WTC11 (cell line): ENCODE results near the gene ADARB2. TPM values are rescaled to one million over a fixed set of nuclear protein-coding genes. Genes with fewer than 3 reads are reported as not detected.

Experiments used
- ATAC-seq: fragments of 200-7000 bp; cut with Tn5 transposase; 2 replicates; pipeline ENCODE4 v1.10.0; 2021; ENCODE audit warnings: mild to moderate bottlenecking, moderate library complexity
- CTCF ChIA-PET: fragments of 300-600 bp; sonication (Branson Sonifier 250); formaldehyde crosslinking; loops from one replicate; lab custom pipeline; 2021; ENCODE audit warnings: antibody characterized with exemption; lab: Charles Lee
- POLR2A ChIA-PET: fragments of 350-600 bp; sonication (Branson Sonifier 250); formaldehyde crosslinking; loops from one replicate; lab custom pipeline; 2021; ENCODE audit warnings: antibody characterized with exemption; lab: Charles Lee
- DNase-seq: peaks from one replicate; pipeline ENCODE4 v3.0.0; 2021; ENCODE audit warnings: low spot score
- H3K27ac Mint-ChIP-seq: 2 replicates; pipeline ENCODE4 v1.8.0; 2021; ENCODE audit warnings: mixed read lengths
- H3K27me3 Mint-ChIP-seq: 2 replicates; pipeline ENCODE4 v1.8.0; 2021; ENCODE audit warnings: low read depth, mild to moderate bottlenecking, moderate library complexity, mixed read lengths
- H3K36me3 Mint-ChIP-seq: 2 replicates; pipeline ENCODE4 v1.8.0; 2021; ENCODE audit warnings: mixed read lengths
- H3K4me1 Mint-ChIP-seq: 2 replicates; pipeline ENCODE4 v1.8.0; 2022; ENCODE audit warnings: mixed read lengths
- H3K4me3 Mint-ChIP-seq: 2 replicates; pipeline ENCODE4 v1.8.0; 2021; ENCODE audit warnings: mild to moderate bottlenecking, moderate library complexity, mixed read lengths
- H3K9me3 Mint-ChIP-seq: 2 replicates; pipeline ENCODE4 v1.8.0; 2021; ENCODE audit warnings: mixed read lengths
- ARID4B ChIP-seq: sonication (generic); formaldehyde crosslinking; IDR thresholded peaks from 2 replicates; pipeline ENCODE4 v1.8.0; 2023; ENCODE audit warnings: missing genetic modification reagents, mild to moderate bottlenecking, borderline replicate concordance
- ATF1 ChIP-seq: sonication (generic); formaldehyde crosslinking; IDR thresholded peaks from 2 replicates; pipeline ENCODE4 v1.8.1; 2023; ENCODE audit warnings: mild to moderate bottlenecking, moderate library complexity, missing genetic modification reagents
- ATF3 ChIP-seq: sonication (generic); formaldehyde crosslinking; conservative IDR thresholded peaks from 2 replicates; pipeline ENCODE4 v1.8.1; 2022; ENCODE audit warnings: mild to moderate bottlenecking, missing genetic modification reagents
- CREM ChIP-seq: sonication (generic); formaldehyde crosslinking; IDR thresholded peaks from 2 replicates; pipeline ENCODE4 v1.8.1; 2022; ENCODE audit warnings: mild to moderate bottlenecking, missing genetic modification reagents, moderate library complexity
- ELF4 ChIP-seq: sonication (generic); formaldehyde crosslinking; IDR thresholded peaks from 2 replicates; pipeline ENCODE4 v1.8.1; 2022; ENCODE audit warnings: low read depth, mild to moderate bottlenecking, moderate library complexity, missing genetic modification reagents
- EMX1 ChIP-seq: fragments of 250-450 bp; sonication (Bioruptor Pico); IDR thresholded peaks from 2 replicates; pipeline ENCODE4 v1.8.0; 2021; ENCODE audit warnings: mild to moderate bottlenecking
- ESRRA ChIP-seq: sonication (generic); formaldehyde crosslinking; IDR thresholded peaks from 2 replicates; pipeline ENCODE4 v1.8.1; 2022; ENCODE audit warnings: mild to moderate bottlenecking, missing genetic modification reagents, borderline replicate concordance
- FOXK1 ChIP-seq: sonication (generic); formaldehyde crosslinking; IDR thresholded peaks from 2 replicates; pipeline ENCODE4 v1.8.0; 2022; ENCODE audit warnings: mild to moderate bottlenecking, moderate library complexity, missing genetic modification reagents
- GABPB1 ChIP-seq: sonication (generic); formaldehyde crosslinking; IDR thresholded peaks from 2 replicates; pipeline ENCODE4 v1.8.1; 2023; ENCODE audit warnings: mild to moderate bottlenecking, missing genetic modification reagents
- HMGA2 ChIP-seq: fragments of 250-450 bp; sonication (Bioruptor Pico); IDR thresholded peaks from 2 replicates; pipeline ENCODE4 v1.4.0; 2021; ENCODE audit warnings: mild to moderate bottlenecking, moderate library complexity
- JUN ChIP-seq: sonication (generic); formaldehyde crosslinking; IDR thresholded peaks from 2 replicates; pipeline ENCODE4 v1.8.0; 2023; ENCODE audit warnings: mild to moderate bottlenecking, missing genetic modification reagents
- MAX ChIP-seq: sonication (generic); formaldehyde crosslinking; IDR thresholded peaks from 2 replicates; pipeline ENCODE4 v1.8.0; 2022; ENCODE audit warnings: mild to moderate bottlenecking, missing genetic modification reagents
- MLX ChIP-seq: sonication (generic); formaldehyde crosslinking; IDR thresholded peaks from 2 replicates; pipeline ENCODE4 v1.8.1; 2023; ENCODE audit warnings: mild to moderate bottlenecking, missing genetic modification reagents, moderate library complexity
- MYBL2 ChIP-seq: sonication (generic); formaldehyde crosslinking; IDR thresholded peaks from 2 replicates; pipeline ENCODE4 v1.8.1; 2023; ENCODE audit warnings: mild to moderate bottlenecking, moderate library complexity, missing genetic modification reagents
- NFE2L1 ChIP-seq: sonication (generic); formaldehyde crosslinking; IDR thresholded peaks from 2 replicates; pipeline ENCODE4 v1.8.1; 2023; ENCODE audit warnings: missing genetic modification reagents
- NFYB ChIP-seq: sonication (generic); formaldehyde crosslinking; conservative IDR thresholded peaks from 2 replicates; pipeline ENCODE4 v1.8.0; 2022; ENCODE audit warnings: low read depth, missing genetic modification reagents
- PRDM15 ChIP-seq: sonication (generic); formaldehyde crosslinking; IDR thresholded peaks from 2 replicates; pipeline ENCODE4 v1.8.0; 2022; ENCODE audit warnings: missing genetic modification reagents
- RORB ChIP-seq: fragments of 250-450 bp; sonication (Bioruptor Pico); IDR thresholded peaks from 2 replicates; pipeline ENCODE4 v1.9.0; 2021; ENCODE audit warnings: mild to moderate bottlenecking
- TP53 ChIP-seq: sonication (generic); formaldehyde crosslinking; IDR thresholded peaks from 2 replicates; pipeline ENCODE4 v1.8.1; 2023; ENCODE audit warnings: mild to moderate bottlenecking, missing genetic modification reagents
- ZBTB43 ChIP-seq: sonication (generic); formaldehyde crosslinking; IDR thresholded peaks from 2 replicates; pipeline ENCODE4 v1.8.1; 2023; ENCODE audit warnings: mild to moderate bottlenecking, missing genetic modification reagents
- ZMAT4 ChIP-seq: fragments of 250-450 bp; sonication (Bioruptor Pico); IDR thresholded peaks from 2 replicates; pipeline ENCODE4 v1.9.0; 2021; ENCODE audit warnings: mild to moderate bottlenecking
- ZNF219 ChIP-seq: sonication (generic); formaldehyde crosslinking; IDR thresholded peaks from 2 replicates; pipeline ENCODE4 v1.8.0; 2023; ENCODE audit warnings: missing genetic modification reagents, mild to moderate bottlenecking, borderline replicate concordance
- ZNF232 ChIP-seq: sonication (generic); formaldehyde crosslinking; IDR thresholded peaks from 2 replicates; pipeline ENCODE4 v1.8.0; 2022; ENCODE audit warnings: mild to moderate bottlenecking, missing genetic modification reagents
- total RNA-seq: library from RNA; stranded (reverse); gene quantifications from 3 replicates; pipeline ENCODE4 v1.2.3, GENCODE V29; 2021

The ADARB2 gene
- total RNA-seq, 1 experiment from 2014 or later = 3.7 TPM

- Mint-ChIP-seq H3K27ac (no peak overlapping the region), H3K36me3 (no peaks in the 10 kb centered on the region), H3K4me1 (peaks cover 5% of the 10 kb centered on the region), H3K4me3 (no peak overlapping the region), H3K27me3 (no peaks in the 10 kb centered on the region; the same call in 1 of the 2 replicates), H3K9me3 (no peaks in the 10 kb centered on the region)
- ChIA-PET POLR2A (no interaction called here), CTCF (no interaction called here)
- ATAC-seq (no peak), DNase-seq (no peak)
- TF ChIP-seq MAX (no peak), ZNF232 (no peak), MYBL2 (CRISPR knock-in tag) (no peak), MLX (CRISPR knock-in tag) (no peak), NFYB (no peak), ESRRA (CRISPR knock-in tag) (no peak), TP53 (no peak)
Measured at GRCh38 chr10:1488970-1489548, 248.3 kb downstream of the ADARB2 start.

GRCh38 chr10:1486841-1487687, 250.3 kb downstream of the ADARB2 start:
- Mint-ChIP-seq H3K27me3 (peaks cover 7% of the 10 kb centered on the region), H3K4me3 (no peak overlapping the region), H3K9me3 (no peaks in the 10 kb centered on the region), H3K27ac (no peak overlapping the region), H3K36me3 (no peaks in the 10 kb centered on the region), H3K4me1 (peaks cover 21% of the 10 kb centered on the region)
- POLR2A ChIA-PET = no interaction called here
- CTCF ChIA-PET = no interaction called here
- no peak for DNase-seq
- TF ChIP-seq ZNF219 (CRISPR knock-in tag) = no peak
- no peak for TF ChIP-seq NFE2L1 (CRISPR knock-in tag)
- no peak for TF ChIP-seq ATF1 (CRISPR knock-in tag)
- no peak for TF ChIP-seq ELF4
- no peak for TF ChIP-seq CREM (CRISPR knock-in tag)
- TF ChIP-seq HMGA2 = no peak
- TF ChIP-seq MAX = no peak
- TF ChIP-seq PRDM15 (CRISPR knock-in tag) = no peak
- no peak for TF ChIP-seq JUN (CRISPR knock-in tag)
- no peak for TF ChIP-seq FOXK1 (CRISPR knock-in tag)
- no peak for TF ChIP-seq ZMAT4 (CRISPR knock-in tag)
- TF ChIP-seq RORB (CRISPR knock-in tag) = no peak
- no peak for TF ChIP-seq GABPB1 (CRISPR knock-in tag)
- TF ChIP-seq MLX (CRISPR knock-in tag) = no peak
- TF ChIP-seq ZBTB43 (CRISPR knock-in tag) = no peak
- TF ChIP-seq ATF3 = no peak
- no peak for TF ChIP-seq EMX1 (CRISPR knock-in tag)
- no peak for TF ChIP-seq ARID4B (CRISPR knock-in tag)
- ATAC-seq = no peak
